ENCODE results near the gene ATP5F1D. TPM values are rescaled to one million over a fixed set of nuclear protein-coding genes. Genes with fewer than 3 reads are reported as not detected.

Gene ATP5F1D
- total and polyA plus RNA-seq, 2 donors (not counting 1 experiment from before 2014, with no cell fraction given) = 150 to 166 TPM

DNA sequence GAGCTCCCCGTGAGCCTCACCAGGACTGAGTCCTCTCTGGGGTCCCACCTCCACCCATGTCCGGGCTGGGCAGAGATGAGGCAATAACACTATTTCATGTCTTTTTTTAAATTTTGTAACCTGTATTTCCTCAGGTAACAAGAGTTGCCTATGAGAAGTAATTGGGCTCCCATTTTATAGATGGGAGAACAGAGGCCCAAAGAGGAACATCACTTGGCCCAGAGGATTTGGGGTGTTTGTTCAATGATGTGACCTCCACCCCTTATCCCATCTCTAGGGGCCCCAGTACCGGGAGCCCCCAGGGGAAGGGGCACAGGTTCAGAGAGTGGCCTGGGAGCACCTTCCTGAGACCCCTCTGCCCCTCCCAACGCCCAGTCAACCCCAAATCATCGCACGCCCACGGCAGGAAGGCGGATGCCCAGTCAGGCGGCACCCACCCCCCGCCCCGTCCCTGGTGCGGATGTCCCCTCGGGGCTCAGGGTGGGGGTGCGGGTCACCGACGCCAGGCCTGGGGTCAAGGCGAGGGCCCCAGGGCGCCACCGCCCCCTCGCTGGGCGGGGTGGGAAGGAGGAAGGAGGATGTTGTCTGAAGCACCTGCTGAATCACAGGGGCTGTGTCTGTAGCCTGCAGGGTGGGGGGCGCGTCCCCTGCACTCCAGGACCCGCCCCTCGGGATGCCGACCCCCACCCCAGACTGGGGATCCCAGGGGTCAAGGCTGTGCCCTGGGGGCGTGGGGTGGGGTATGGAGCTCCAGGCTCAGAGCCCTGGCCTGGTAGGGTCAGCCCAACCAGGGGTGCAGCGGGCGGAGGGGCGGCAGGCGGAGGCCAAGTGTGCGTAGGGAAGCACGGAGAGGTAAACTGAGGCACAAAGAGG is 18.6 kb downstream of the ATP5F1D start:
- peaks cover 69 to 91% of the 10 kb centered on the region in 2 donors for H3K4me1 ChIP-seq (ENCODE audit: control insufficient read depth in 2 of 2, insufficient read depth in 2 of 2, low read length in 2 of 2)
- no peak overlapping the region for H2AFZ ChIP-seq (ENCODE audit: insufficient read depth, low read depth, low read length, poor library complexity, severe bottlenecking)
- H3K27ac Mint-ChIP-seq = peak overlapping the region; percentile 99
- H3K27ac ChIP-seq (ENCODE audit: low read length in 2 of 2) = peak overlapping the region; percentile 99 to 100
- H3K27me3 Mint-ChIP-seq = no peaks in the 10 kb centered on the region
- WGBS (ENCODE audit: insufficient coverage) = 5% methylated on average over 21 of the region's 33 CpGs
- intact Hi-C loops (cut with micrococcal nuclease) = loop anchor here (1.0 to 5.0 kb wide), 2 partner anchors 9 to 353 kb away; partner anchors contain the start of gene CIRBP
- H3K4me1 Mint-ChIP-seq = peaks cover 78% of the 10 kb centered on the region
- TF ChIP-seq CTCF (IDR thresholded peaks at IDR 0.05) = no peak
- TF ChIP-seq EZH2 (IDR thresholded peaks at IDR 0.05; ENCODE audit: borderline replicate concordance, insufficient read depth, low read depth, low read length, poor library complexity, severe bottlenecking) = no peak
- peak overlapping the region; percentile 97 for H3K4me3 Mint-ChIP-seq
- H3K9me3 ChIP-seq (ENCODE audit: control extremely low read depth in 1 of 3, control insufficient read depth in 2 of 3, insufficient read depth in 1 of 3, low read length in 2 of 3) = no peaks in the 10 kb centered on the region
- H3K4me3 ChIP-seq (ENCODE audit: control extremely low read depth in 1 of 5, extremely low read depth in 1 of 5, insufficient read depth in 1 of 5, low read depth in 2 of 5, low read length in 4 of 5) = peak overlapping the region in 4 of 5 experiments; percentile 54 to 81 (median 70)
- peaks cover 0 to 27% of the 10 kb centered on the region in 2 experiments for H3K36me3 ChIP-seq (replicated peaks in 1 of 2; ENCODE audit: control extremely low read depth in 1 of 2, control insufficient read depth in 1 of 2, extremely low read depth in 1 of 2, insufficient read depth in 2 of 2, low read length in 1 of 2)
- peak overlapping the region; percentile 99 for H3K4me2 ChIP-seq (replicated peaks; ENCODE audit: low read depth, low read length, poor library complexity, severe bottlenecking)
- no peaks in the 10 kb centered on the region for H3K27me3 ChIP-seq (replicated peaks in 1 of 4; ENCODE audit: control extremely low read depth in 1 of 4, control insufficient read depth in 3 of 4, insufficient read depth in 4 of 4, low read length in 3 of 4)
- H4K20me1 ChIP-seq (ENCODE audit: control insufficient read depth, insufficient read depth, low read length, poor library complexity, severe bottlenecking) = peaks cover 20% of the 10 kb centered on the region
- ATAC-seq (ENCODE audit: low read depth) = peak; percentile 4
- peak overlapping the region; percentile 98 for H3K9ac ChIP-seq (ENCODE audit: low read length)
- H3K79me2 ChIP-seq (ENCODE audit: control insufficient read depth, insufficient read depth, low read length) = peaks cover 41% of the 10 kb centered on the region
- peak; percentile 86 for DNase-seq
- no peaks in the 10 kb centered on the region for H3K9me3 Mint-ChIP-seq (ENCODE audit: insufficient read depth)
- ChIA-PET POLR2A (interaction anchor here (0.5 to 11.0 kb wide), 7 partner anchors 5 to 999 kb away, joined by 3 to 402 read pairs (median 5); partner anchors contain the start of genes ATP5F1D, CIRBP, FAM174C and WDR18), CTCF (interaction anchor here (1.1 to 10.0 kb wide), 3 partner anchors 9 to 16 kb away, joined by 3 to 658 read pairs (median 18); partner anchors contain the start of genes ATP5F1D and CIRBP)
